Measurements from ENCODE around the gene BCORL1.

DNA sequence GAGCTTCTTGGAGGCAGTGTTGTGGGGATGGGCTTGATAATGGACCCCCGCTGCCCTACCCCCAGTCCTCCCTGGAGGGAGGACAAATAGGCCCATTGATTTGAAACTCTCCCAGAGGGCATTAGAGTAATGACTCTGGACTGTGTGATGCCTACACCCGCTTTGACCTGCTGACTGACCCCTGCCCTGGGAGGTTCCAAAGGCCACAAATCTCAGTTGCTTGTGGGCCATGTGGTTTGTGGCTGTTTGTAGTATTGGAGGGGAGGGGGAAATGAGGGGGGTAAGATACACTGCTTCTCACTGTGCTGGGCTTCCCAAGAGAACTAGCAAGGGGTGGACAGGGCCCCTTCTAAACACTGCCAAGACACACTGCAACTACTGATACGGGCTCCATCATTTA is 27.6 kb upstream of the BCORL1 start:
- TF ChIP-seq, protein P1, sequence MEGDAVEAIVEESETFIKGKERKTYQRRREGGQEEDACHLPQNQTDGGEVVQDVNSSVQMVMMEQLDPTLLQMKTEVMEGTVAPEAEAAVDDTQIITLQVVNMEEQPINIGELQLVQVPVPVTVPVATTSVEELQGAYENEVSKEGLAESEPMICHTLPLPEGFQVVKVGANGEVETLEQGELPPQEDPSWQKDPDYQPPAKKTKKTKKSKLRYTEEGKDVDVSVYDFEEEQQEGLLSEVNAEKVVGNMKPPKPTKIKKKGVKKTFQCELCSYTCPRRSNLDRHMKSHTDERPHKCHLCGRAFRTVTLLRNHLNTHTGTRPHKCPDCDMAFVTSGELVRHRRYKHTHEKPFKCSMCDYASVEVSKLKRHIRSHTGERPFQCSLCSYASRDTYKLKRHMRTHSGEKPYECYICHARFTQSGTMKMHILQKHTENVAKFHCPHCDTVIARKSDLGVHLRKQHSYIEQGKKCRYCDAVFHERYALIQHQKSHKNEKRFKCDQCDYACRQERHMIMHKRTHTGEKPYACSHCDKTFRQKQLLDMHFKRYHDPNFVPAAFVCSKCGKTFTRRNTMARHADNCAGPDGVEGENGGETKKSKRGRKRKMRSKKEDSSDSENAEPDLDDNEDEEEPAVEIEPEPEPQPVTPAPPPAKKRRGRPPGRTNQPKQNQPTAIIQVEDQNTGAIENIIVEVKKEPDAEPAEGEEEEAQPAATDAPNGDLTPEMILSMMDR (IDR thresholded peaks at IDR 0.05; ENCODE audit: low read depth, low read length), result no peak
- TF ChIP-seq, protein P2, sequence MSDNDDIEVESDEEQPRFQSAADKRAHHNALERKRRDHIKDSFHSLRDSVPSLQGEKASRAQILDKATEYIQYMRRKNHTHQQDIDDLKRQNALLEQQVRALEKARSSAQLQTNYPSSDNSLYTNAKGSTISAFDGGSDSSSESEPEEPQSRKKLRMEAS (IDR thresholded peaks at IDR 0.05; ENCODE audit: low read depth, low read length), result no peak
- no peak for TF ChIP-seq POLR2A (IDR thresholded peaks at IDR 0.05; ENCODE audit: extremely low read depth, insufficient read length)

All from NB4 (cell line).